Heart right ventricle (tissue), 16 donors: Measurements from ENCODE around the gene AMIGO1. TPM values are rescaled to one million over a fixed set of nuclear protein-coding genes. Genes with fewer than 3 reads are reported as not detected.
A peak's percentile ranks its signal among the peaks of the same experiment; 100 is the strongest.

Experiments
- ATAC-seq, 8 donors: fragments of 200-7000 bp; cut with Tn5 transposase; one replicate each; pipeline ENCODE4 v1.9.1; 2020; ENCODE audit warnings: mild to moderate bottlenecking in 8 of 8, moderate library complexity in 8 of 8, moderate number of reproducible peaks in 1 of 8
- DNase-seq, 2 donors: peaks; one replicate each; pipeline ENCODE4 v3.0.0-alpha.2; 2020
- H3K27ac ChIP-seq, 10 donors: fragments of 200-600 bp; sonication (generic) in 2 of 10; one replicate each; pipeline versions ENCODE4 v1.5.0 to v1.8.0; 2020 to 2022; ENCODE audit warnings: mild to moderate bottlenecking in 3 of 10
- H3K27me3 ChIP-seq, 7 donors: fragments of 200-600 bp; one replicate each; pipeline ENCODE4 v1.8.0; 2021 to 2022; ENCODE audit warnings: mild to moderate bottlenecking in 2 of 7
- H3K36me3 ChIP-seq, 9 donors: fragments of 200-600 bp; sonication (generic) in 1 of 9; one replicate each; pipeline versions ENCODE4 v1.5.0 to v1.8.0; 2020 to 2022; ENCODE audit warnings: mild to moderate bottlenecking in 2 of 9
- H3K4me1 ChIP-seq, 9 donors: fragments of 200-600 bp; sonication (generic) in 1 of 9; one replicate each; pipeline versions ENCODE4 v1.5.0 to v1.8.0; 2020 to 2022; ENCODE audit warnings: mild to moderate bottlenecking in 4 of 9
- H3K4me3 ChIP-seq, 10 donors: fragments of 200-600 bp; sonication (generic) in 2 of 10; one replicate each; pipeline versions ENCODE4 v1.5.0 to v1.8.0; 2020 to 2022; ENCODE audit warnings: mild to moderate bottlenecking in 7 of 10, moderate library complexity in 2 of 10
- H3K9me3 ChIP-seq, 11 donors: fragments of 200-600 bp in 10 of 11; sonication (generic) in 2 of 11; one replicate each; pipeline versions ENCODE4 v1.5.0 to v1.8.0; 2013 to 2022; ENCODE audit warnings: mild to moderate bottlenecking in 2 of 11, control low read depth in 1 of 11, moderate library complexity in 1 of 11
- CTCF ChIP-seq, 9 donors: fragments of 200-600 bp; sonication (generic) in 2 of 9; IDR thresholded peaks; one replicate each; pipeline versions ENCODE4 v1.5.0 to v1.8.0; 2021 to 2022; ENCODE audit warnings: antibody characterized with exemption in 9 of 9, mild to moderate bottlenecking in 5 of 9, moderate library complexity in 1 of 9
- WGBS, 2 donors: extraction: QIAGEN DNeasy Blood & Tissue Kit; methylation state at CpG; one replicate each; pipeline ENCODE4 v1.1.7; 2013; ENCODE audit warnings: inconsistent platforms in 1 of 2; 5-methylcytosine and 5-hydroxymethylcytosine counted together
- intact Hi-C, 10 donors: fragments of 100-400 bp; cut with DNase I; formaldehyde crosslinking; loops; one replicate each; pipeline versions ENCODE4 v1.11.1 to v1.14.2; 2022
- long read RNA-seq, 3 donors: library from polyadenylated mRNA; unstranded; transcript quantifications; one replicate each; pipeline ENCODE4 v2.0.0, GENCODE V29; 2020 to 2021
- polyA plus RNA-seq, 2 donors: library from polyadenylated mRNA; stranded (reverse); fragments of 200-250 nt; gene quantifications; one replicate each; pipeline ENCODE4 v1.2.3, GENCODE V29; 2013
- total RNA-seq, 10 donors: library from RNA; stranded (reverse); fragmentation: NEBNext Ultra II Directional in 3 of 10; extraction: Animal tissue kit (Norgen Biotek cat#: 25700) in 3 of 10; gene quantifications; one replicate each; pipeline versions ENCODE4 v1.2.1 to v1.2.4, GENCODE V29; 2021 to 2023
- donor health status: Arrhythmogenic right ventricular cardiomyopathy.
- donor health status: ischemic (EF 13 %, LVEDD 7.1; RV severe dilation, severe dysfunction).
- donor health status: healthy with polysubstance abuse.
- donor health status: DM: no; HTN: yes; CAD: no.
- donor health status: DM: no; HTN: no; CAD: no.
- donor health status: ischemic (EF 25% LVEDD 6.9; RV normal size, moderate dysfunction).
- donor health status: ischemic (EF 25% LVEDD 5.7; RV mildly dilated, moderate dysfunction).
- donor health status: healthy.
- donor health status: DM: yes; HTN: yes; CAD: no.
- donor health status: Ischemic cardiomyopathy.
- donor health status: ischemic (EF 35%, LVEDD 5.7; RV mildly dilated, moderate dysfunction).
- donor health status: nonischemic (EF 11% LVEDD 7.7; RV severe dilation, severe dysfunction).
- donor health status: DM: yes; HTN: yes; CAD: no.
- donor health status: PGD.
- donor health status: ischemic (EF 29% LVEDD 5.4; RV normal size, mild dysfunction).
- donor health status: nonischemic (EF 23%, LVEDD 6.1; RV moderate dilation, normal function).

AMIGO1 gene
- total RNA-seq (10 to 100 TPM; 11.9 to 16.6 (median 14.7) TPM), polyA plus RNA-seq (1 to 10 TPM; 2.8 to 4.0 TPM)
- long read RNA-seq, donor 1, full-length matches to known transcripts = 13 of 31 reads
- long read RNA-seq, donor 1, partial matches to known transcripts = 0 of 31 reads
- long read RNA-seq, donor 1, other reads (novel, unspliced or antisense) = 18 of 31 reads
- long read RNA-seq, donor 2, full-length matches to known transcripts = 13 of 28 reads
- long read RNA-seq, donor 2, partial matches to known transcripts = 0 of 28 reads
- long read RNA-seq, donor 2, other reads (novel, unspliced or antisense) = 15 of 28 reads
- long read RNA-seq, donor 3, full-length matches to known transcripts = 12 of 45 reads
- long read RNA-seq, donor 3, partial matches to known transcripts = 0 of 45 reads
- long read RNA-seq, donor 3, other reads (novel, unspliced or antisense) = 33 of 45 reads

GRCh38 chr1:109509176-109510134 lies at the start of gene AMIGO1:
TSS of gene AMIGO1 (minus strand) at chr1:109509727. CDS start at chr1:109508912, 815 bp downstream.
- H3K27ac ChIP-seq = peak within 1 kb of the TSS in 9 of 10 donors; percentile 47 to 78 (median 66)
- peak within 1 kb of the TSS; percentile 68 to 84 (median 73) for H3K4me3 ChIP-seq
- intact Hi-C loops = no loop called here
- peak; percentile 56 to 67 for DNase-seq
- TF ChIP-seq CTCF (IDR thresholded peaks at IDR 0.05) = no peak
- peak; percentile 69 to 91 (median 78) for ATAC-seq
- H3K9me3 ChIP-seq = no peaks in the 10 kb centered on the region
- peaks cover 0 to 16% (median 0%) of the 10 kb centered on the region in 9 donors for H3K36me3 ChIP-seq
- 0 to 1% methylated on average over 68 to 100 of the region's 100 CpGs for WGBS, 2 donors
- peaks cover 0 to 18% (median 13%) of the 10 kb centered on the region in 9 donors for H3K4me1 ChIP-seq
- H3K27me3 ChIP-seq = peaks cover 0 to 5% (median 0%) of the 10 kb centered on the region in 7 donors

GRCh38 chr1:109557520-109557919 lies 48.0 kb upstream of the AMIGO1 start:
- no peak for TF ChIP-seq CTCF (IDR thresholded peaks at IDR 0.05)
- WGBS, 2 donors = 82 to 87% methylated on average over 5 of the region's 5 CpGs
- Histone ChIP-seq H3K9me3 (no peaks in the 10 kb centered on the region), H3K27ac (no peak overlapping the region), H3K4me1 (peaks cover 0 to 91% (median 54%) of the 10 kb centered on the region in 9 donors), H3K4me3 (no peak overlapping the region), H3K27me3 (no peaks in the 10 kb centered on the region), H3K36me3 (no peaks in the 10 kb centered on the region)
- no peak for DNase-seq
- ATAC-seq = no peak
- intact Hi-C loops = no loop called here

GRCh38 chr1:109556563-109556962 lies 47.0 kb upstream of the AMIGO1 start:
- H3K9me3 ChIP-seq = no peaks in the 10 kb centered on the region
- no peak overlapping the region for H3K4me3 ChIP-seq
- H3K36me3 ChIP-seq = no peaks in the 10 kb centered on the region
- H3K4me1 ChIP-seq = peaks cover 0 to 89% (median 46%) of the 10 kb centered on the region in 9 donors
- no peaks in the 10 kb centered on the region for H3K27me3 ChIP-seq
- TF ChIP-seq CTCF (IDR thresholded peaks at IDR 0.05) = no peak
- peak overlapping the region in 2 of 10 donors; percentile 1 to 42 for H3K27ac ChIP-seq
- DNase-seq = no peak
- 97 to 98% methylated on average over 2 of the region's 2 CpGs for WGBS, 2 donors
- intact Hi-C loops = no loop called here
- no peak for ATAC-seq
